EH (cell line): ENCODE results near the gene PPM1L.
A peak's percentile ranks its signal among the peaks of the same experiment; 100 is the strongest.

Source experiments
- DNase-seq: peaks from one replicate; pipeline ENCODE4 v3.0.0-alpha.2; 2015; ENCODE audit warnings: low read depth

Gene PPM1L

DNA sequence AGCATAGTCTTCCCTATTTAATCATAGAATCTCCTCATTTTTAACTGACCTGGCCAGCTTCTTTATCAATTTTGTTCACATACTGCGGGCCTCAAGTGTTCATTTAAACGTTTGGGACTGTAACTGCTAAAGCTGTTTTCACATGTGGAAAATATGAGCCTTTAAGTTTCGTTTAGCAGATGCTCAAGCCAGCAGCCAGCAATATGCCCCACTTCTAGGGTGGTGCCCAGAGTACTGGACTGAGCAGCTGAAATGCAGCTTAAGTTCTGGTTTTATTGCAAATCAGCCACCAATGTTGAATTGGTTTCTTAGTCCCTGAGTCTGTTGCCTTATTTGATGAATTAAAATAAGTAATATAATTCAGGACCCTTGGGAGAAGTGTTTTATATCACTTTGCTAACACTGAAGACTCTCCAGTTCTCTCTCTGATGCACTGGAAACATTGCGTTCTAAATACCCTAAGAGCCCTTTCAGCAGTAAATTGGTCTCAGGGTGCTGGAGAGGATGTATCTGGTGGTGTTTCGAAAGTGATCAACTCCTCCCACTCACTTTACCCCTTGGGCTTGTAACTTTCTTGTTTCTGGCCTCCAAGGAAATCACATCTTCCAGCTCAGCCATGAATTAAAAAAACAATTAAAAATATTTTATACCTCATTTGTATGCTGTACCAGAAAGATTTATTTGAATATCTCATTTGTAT is 287.5 kb downstream of the PPM1L start:
- DNase-seq = no peak

DNA sequence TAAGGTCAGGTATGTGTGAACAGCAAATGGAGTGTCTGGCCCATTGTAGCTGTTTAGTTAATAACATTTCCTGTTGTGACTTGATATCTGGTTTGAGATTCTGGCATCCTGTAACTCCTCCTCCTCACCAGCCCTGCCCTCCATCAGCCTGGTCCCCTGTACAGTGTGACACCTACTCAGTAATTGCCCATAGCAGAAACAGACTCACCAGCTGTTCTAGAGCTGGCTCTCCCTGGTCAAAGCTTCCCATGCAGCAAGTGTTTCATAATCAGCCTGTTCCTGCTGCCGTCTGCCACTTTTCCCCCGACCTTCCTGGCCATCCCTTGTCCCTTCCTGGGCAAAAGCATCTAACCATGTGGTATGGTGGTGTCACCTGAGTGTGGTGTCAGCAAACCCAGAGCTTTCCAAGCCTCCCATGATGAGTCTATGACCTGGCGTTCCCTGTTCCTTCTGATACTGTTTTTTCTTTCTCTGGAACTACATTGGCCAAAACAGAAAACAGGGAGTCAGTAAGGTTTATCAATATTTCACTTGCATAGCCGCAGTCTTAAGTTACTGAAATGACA is 293.7 kb downstream of the PPM1L start:
- no peak for DNase-seq

DNA sequence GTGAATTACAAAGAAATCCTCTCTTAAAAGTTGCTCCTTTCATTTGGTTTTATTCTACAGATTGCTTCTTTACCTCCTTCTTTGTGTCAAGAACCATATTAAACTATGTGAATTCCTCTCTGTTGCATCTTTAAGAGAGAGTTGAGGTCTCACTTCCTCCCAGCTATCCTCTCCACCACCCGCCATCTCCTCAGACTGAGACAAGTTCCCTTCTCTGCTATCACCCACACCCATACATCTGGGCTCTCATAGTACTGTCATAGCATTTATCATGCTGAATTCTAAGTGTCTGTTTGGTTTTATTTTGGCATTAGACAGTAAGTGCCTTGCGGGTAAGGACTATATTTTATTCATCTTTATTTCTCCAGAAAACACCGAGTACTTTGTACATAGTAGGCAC is 294.9 kb downstream of the PPM1L start:
- DNase-seq = no peak

DNA sequence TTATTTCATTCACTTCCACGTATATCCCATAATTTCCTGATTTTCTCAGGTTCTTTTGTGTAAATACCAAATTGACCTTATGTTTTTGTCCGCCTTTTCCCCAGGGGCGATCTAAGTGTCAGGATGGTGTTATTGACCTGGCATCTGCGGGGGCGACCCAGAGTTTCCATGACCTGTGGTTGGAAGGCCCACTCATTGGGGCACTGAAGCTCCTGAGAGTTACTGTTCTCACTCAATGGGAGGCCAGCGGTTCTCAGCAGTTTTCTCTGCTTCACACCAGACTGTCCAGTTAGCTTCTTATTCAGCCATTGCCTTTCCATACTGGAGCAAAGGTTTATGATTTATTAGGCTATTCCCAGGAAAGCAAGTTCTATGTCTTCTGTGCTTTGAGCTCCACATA is 295.8 kb downstream of the PPM1L start:
- DNase-seq = no peak

DNA sequence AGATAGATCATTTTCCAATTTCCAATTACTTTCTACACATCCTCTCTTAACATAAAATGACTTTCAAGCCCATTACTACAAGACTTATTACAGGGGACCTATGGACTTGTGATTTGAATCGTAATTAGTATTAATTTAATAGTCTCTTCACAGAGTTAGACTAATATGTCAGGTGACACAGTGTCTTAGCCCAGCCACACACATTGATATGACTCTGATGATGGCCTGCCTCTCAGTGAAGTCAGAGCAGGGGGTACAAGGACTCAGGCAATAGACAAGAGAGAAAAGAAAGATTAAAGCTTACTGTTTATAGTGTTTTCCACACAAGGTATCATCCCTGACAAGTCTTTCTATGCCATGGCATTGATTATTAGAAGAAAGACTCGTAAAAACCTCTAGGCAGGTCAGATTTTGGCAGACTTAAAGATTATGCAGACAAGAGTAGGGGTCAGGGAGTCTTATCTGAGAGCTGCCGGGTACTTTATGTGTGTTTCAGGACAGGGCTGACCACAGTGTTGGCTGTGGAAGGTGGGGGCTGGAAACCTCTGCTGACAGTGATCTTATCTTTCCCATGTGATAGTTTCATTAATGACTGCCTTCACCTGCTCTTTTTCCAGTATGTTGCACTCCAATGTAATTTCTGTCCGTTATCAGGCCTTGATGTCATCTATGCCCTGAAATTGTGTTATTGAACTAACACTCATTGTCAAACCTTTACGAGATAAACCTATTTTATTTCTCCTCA is 299.0 kb downstream of the PPM1L start:
- no peak for DNase-seq

DNA sequence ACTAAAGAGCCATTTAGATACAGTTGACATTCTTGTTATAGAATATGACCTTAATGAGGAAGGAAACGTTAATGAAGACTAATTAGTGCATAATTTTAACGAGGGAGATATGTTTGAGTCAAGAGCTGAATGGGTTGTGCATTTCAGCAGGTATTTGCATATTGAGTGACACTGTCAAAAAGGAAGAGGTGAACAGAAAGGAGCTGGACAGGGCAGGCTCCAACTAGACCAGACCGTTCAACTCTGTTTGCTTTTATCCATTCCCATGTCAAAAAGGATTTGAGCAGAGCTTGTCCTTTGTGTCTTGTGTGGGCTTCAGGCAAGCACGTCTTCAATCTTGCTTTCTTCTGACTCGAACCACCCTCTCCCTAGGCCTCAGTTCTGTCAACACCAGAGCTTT is 308.4 kb downstream of the PPM1L start:
- no peak for DNase-seq

DNA sequence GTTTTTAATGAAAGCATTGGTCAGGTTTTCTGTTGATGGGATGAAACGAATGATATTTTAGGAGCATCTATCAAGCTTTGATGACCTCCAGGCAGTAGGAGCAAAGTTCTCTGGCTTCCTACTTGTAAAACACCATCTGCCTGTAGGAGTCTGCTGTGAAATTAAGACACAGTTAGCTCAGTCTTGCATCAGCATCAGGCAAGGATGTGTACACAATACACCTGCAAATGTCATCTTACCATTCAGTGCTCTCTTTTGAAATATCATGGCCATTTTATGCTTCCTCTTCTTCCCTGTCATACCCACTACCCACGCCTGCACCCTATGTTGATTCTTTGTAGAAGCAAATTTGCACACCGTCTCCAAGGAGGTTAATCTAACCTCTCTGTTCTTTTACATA is 310.9 kb downstream of the PPM1L start:
- DNase-seq = no peak

DNA sequence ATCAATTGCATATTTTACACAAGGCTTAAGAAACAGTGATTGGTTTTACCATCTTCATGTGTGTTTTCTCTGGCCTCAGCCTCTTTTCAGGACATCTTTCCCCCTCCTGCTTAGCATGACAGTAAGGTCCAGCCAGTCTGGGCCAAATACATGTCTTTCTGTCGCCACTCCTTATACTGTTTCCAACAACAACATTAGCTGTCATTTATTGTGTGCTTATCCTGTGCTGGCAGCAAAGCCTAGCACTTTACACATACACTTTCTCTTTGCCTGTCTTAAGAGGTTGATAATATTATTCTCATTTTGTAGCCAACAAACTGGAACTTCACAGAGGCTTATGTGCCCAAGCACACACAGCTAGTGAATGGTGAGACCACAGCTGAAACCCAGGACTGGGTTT is 311.3 kb downstream of the PPM1L start:
- no peak for DNase-seq

DNA sequence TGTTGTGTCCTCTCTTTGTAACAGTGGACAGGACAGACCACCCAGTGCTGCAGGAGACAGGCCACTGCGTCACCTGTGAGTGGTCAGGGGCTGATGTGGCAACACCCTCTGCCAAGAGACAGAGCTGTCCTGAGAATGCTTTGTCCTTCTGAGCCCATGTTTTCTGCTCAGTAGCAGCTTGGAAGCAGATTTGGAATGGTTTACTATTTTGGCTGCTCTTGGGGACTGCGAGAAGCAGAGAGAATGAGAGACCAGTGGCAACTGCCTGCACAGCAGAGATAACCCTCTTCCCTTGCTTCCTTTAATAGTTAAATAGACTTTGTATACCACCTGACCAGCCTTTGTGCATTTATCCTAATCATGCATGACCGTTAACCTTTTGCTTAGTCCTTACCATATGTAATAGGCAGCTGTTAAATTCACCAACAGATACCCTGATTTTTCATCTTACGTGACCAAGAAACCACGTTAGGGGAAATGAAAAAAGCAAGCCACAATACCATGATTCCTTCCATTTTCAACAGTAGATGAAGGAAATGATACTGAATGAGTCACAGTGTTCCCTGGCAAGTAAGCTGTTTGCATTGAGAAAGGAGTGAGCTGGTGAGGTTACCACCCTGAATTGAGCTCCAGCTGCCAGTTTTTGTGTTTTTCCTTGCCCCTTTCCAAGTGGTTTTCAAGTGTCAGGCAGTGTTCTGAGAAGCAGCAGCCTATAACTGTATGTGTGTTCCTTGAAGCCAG is 313.6 kb downstream of the PPM1L start:
- DNase-seq = peak; percentile 58

DNA sequence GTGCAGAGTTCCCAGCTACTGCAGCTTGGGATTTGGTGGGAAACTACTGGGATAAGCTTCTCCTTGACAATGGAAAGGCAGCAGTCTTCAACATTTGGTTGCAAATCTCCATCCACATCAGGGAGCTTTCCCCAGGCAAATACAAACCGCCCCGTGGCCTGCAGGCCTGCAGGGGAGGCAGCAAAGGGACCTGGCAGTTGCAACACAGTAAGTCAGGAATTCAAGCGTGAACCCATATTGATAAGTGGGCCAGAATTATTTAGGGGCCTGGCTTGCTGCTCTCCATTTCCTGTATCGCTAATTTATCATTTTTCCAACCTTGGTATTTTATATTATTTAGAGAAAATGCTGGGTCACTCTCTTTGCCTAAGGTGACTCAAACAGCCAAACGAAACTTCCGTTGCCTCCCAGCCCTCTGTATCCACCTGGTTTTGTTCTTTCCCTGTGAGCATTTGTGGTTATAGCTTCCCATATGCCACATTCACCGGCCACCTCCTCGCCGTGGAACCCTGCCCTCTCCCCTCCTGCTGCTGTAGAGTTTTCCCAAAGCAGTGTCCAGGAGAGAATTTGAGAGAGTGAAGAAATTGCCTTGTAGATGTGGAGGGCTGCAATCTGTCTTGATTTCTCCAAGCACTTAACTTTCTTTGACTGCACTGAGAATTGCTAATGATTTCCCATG is 314.4 kb downstream of the PPM1L start:
- no peak for DNase-seq

DNA sequence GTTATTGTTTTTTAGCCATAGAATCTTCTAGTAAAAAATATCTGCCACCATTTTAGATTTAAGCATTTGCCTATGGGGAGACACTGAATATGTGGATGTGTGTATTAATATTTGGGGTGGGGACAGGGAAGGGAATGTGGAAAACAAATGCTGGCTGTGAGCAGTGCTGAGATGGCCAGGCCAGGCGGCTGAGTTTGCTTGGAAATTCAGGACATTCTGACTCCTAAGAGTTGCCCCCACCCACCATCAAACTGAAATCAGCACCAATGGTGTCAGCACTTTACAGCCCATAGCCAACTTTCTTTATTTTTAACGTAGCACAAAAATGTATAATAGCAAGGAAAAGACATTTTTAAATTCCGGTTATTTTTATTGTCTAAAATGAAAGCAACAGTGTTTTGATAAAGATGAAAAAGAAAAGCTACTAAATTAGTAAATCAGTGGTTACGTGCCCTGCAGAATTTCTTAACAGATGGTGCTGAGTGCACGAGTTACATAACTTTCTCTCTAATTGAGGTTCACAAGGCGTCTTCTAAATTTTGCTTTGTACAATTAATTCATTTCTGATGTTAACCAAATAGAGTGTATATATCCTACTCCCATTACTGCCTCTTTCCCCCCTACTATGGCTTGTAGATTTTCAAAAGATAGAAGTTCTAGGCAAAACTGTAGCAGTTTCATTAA is 315.1 kb downstream of the PPM1L start:
- DNase-seq = no peak

DNA sequence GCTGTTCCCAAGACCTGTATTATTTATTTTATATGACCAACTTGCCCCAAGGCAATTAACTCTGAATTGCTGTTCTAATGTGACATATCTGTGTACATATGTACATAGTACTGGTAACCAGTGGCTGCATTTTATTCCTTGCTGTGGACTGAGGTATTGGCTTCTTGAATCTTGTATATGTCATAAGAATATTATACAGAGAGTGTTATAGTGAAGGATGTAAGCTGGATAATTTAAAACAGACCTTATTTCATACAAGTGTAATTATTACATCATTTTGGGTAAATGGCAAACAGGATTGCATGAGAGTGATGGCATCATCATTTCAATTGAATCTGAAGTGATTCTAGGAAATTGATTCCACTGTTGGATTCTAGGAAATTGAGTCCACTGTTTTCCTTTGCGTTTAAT is 316.2 kb downstream of the PPM1L start:
- no peak for DNase-seq

DNA sequence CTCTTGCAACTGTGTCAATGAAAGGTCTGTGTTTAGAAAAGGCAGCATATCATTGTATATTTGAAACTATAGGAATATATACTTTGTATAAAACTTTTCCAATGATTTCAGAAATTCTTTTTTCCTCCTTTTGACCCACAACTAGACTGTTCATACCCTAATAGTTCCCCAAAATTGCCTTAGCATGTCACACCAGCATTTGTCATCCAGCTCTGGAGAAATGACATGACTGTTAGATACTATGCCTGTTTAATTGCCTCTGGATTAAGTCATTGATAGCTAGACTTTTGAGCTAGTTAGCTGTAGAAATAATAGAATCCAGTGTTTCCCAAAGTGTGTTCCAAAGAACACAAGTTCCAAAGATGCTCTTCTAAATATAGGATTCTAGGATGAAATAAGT is 316.7 kb downstream of the PPM1L start:
- no peak for DNase-seq

DNA sequence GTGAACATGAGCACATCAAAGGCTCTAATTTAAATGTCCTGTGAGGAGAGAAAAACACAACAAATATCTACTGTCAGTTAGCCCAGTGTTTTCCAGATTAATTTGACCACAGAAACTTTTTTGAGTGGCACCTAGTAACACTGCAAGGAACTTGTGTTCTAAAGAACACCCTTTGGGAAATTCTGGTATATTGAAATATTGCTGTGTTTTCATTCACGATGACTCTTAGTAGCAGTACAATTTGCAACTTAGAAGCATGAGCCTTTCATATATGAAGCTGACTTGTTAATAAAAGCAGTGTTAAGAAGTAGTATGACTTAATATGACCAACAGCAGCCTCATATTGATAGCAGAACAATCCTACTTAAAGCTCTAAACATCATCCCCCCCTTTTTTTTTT is 317.1 kb downstream of the PPM1L start:
- no peak for DNase-seq

DNA sequence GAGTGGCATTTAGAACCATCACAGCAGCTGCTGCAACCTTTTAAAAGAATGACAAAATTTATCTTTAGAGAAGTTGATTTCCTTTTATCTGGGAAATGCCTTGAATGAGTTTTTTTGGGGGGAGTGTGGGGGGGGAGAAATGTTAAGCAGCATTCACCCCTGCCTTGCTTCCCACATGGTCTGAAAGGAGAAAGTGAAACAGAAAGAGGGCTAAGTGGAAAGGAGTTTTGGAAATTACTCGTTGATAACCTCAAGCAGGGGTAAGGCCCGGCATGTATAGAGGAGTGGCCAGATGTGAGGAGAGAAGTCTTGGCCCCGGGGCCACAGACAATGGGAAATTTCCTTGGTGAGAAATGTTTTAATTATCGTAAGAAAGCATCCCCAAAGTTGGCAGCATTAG is 325.6 kb downstream of the PPM1L start:
- DNase-seq = no peak

DNA sequence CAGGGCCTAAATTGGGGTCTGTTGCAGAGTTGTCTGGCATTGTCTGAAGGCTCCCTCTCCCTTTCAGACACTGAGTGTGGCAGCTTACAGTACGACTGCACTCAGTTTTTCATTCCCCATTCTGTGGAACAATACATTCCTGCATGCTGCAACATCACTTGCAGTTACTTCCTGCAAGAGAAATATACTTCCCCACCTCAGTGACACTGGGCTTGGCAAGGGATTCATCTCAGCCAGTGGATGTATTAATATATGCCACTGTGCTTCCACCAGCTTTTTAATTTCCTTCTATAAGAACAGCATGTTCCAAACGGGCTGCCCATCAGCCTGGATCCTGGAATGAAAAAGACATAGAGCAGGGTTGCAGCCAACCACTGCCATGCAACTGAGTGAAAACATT is 326.0 kb downstream of the PPM1L start:
- no peak for DNase-seq

DNA sequence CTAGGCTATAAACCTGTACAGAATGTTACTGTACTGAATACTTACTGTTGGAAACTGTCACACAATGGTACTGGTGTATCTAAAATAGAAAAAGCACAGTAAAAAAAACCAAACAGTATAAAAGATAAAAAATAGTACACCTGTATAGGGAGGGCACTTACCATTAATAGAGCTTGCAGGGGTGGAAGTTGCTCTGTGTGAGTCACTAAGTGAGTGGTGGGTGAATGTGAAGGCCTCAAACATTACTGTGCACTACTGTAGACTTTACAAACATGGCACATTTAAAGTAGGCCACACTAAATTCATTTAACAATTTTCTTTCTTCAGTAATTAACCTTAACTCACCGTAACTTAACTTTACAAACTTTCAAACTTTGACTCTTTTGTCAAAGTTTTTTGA is 327.1 kb downstream of the PPM1L start:
- no peak for DNase-seq

DNA sequence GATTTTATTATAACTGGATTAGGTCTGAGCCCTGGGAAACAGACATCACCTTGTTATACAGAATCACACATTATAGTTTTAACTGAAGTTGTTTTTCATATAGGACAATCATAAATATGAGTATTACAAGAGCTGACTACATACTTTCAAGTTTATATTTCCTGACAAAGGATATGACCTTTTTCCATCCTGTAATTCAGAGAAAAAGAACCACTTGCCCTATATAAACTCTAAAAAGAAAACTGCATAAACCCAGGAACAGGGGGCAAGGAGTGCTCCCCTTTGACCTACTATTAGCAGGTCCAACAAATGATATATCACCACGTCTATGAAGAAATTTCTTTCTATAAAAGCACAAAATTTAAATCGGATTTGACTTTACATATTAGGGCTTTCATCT is 328.2 kb downstream of the PPM1L start:
- no peak for DNase-seq

DNA sequence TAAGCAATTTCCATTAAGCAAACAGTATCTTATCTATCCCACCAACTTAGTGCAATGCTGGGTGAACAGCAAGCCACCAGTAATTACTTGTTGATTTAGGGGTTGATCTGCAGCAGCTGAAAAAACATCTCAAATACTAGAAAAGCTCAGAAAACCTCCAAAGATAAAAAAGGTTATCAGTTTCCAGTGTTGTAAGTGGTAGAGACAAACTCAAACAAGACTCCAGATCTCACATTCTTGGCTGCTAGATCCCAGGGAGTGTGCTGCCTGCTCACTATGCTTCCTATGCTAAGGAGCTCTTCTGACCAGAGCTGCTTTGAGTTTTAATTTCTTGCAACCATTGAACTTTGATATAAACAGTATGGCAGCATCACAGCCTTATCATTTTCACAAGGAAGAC is 337.9 kb downstream of the PPM1L start:
- no peak for DNase-seq

DNA sequence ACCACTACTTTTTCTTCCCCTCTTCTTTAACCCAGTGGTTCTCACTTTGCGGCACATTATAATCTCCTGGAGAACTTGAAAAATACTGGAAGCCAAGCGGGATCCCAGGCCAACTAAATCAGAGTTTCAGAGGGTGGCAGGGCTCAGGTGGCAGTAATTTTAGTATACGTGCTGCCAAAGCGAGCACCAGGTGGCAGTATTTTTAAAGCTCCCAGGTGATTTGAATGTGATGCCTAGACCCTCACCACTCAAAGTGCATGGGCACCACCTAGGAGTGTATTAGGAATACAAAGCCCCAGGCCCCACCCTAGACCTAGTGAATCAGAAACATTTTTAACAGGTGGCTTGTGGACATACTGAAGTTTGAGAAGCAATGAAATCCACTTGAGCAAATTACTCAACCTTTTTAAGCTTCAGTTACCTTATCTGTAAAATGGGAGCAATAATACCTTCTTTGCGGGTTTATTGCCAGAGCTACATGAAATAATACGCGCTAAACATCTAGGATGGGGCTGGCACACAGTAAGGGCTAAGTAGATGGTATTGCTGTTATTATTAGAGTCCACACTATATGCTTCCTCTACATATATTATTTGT is 340.8 kb downstream of the PPM1L start:
- DNase-seq = peak; percentile 11

DNA sequence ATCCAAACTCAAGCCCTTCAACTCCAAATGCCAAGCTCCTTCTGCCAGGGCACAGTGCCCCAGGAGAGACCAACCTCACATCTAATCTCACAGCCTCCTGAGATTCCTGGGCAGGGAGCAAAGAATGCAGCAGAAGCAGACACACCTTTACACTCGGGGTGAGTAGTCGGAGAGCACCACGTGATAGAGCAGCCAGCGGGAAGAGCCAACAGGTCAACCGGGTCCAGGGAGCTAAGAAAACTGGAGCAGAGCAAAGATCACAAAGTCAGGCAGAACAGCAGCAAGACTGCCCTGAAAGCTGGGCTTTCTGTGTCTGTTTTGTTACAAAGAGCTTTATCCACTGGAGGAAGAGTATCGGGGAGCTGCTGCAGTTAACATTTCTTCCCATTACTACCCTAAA is 345.0 kb downstream of the PPM1L start:
- DNase-seq = no peak
